Gastrocnemius medialis (tissue), 4 donors: ENCODE data around the gene SLC16A14. TPM values are rescaled to one million over a fixed set of nuclear protein-coding genes. Genes with fewer than 3 reads are reported as not detected.

Experiments used
- ATAC-seq, 2 donors: fragments of 150-250 bp; one replicate each; pipeline ENCODE4 v1.9.1; 2016
- DNase-seq, 2 donors: peaks; one replicate each; pipeline ENCODE4 v3.0.0-alpha.2; 2019
- H3K27ac ChIP-seq, 4 donors: fragments of 200-600 bp; sonication (generic); 1 replicate in 1 of 4; 2 replicates in 3 of 4; pipeline ENCODE4 v1.5.1; 2016 to 2018; ENCODE audit warnings: mild to moderate bottlenecking in 2 of 4, moderate library complexity in 1 of 4
- H3K27me3 ChIP-seq, 3 donors: fragments of 200-600 bp; sonication (generic) in 2 of 3; 1 replicate in 1 of 3; 2 replicates in 2 of 3; pipeline versions ENCODE4 v1.5.1 to v1.6.0; 2016 to 2019; ENCODE audit warnings: mild to moderate bottlenecking in 1 of 3, moderate library complexity in 1 of 3
- H3K36me3 ChIP-seq, 2 donors: fragments of 200-600 bp; sonication (generic) in 1 of 2; one replicate each; pipeline ENCODE4 v1.5.1; 2017 to 2018
- H3K4me1 ChIP-seq, 2 donors: fragments of 200-600 bp; sonication (generic) in 1 of 2; one replicate each; pipeline ENCODE4 v1.5.1; 2016 to 2017; ENCODE audit warnings: mild to moderate bottlenecking in 2 of 2
- H3K4me3 ChIP-seq, 4 donors: fragments of 200-600 bp; sonication (generic) in 3 of 4; 1 replicate in 1 of 4; 2 replicates in 3 of 4; pipeline ENCODE4 v1.5.1; 2016 to 2019; ENCODE audit warnings: mild to moderate bottlenecking in 2 of 4
- H3K9me3 ChIP-seq, 3 donors: fragments of 200-600 bp; sonication (generic) in 2 of 3; 1 replicate in 1 of 3; 2 replicates in 2 of 3; pipeline ENCODE4 v1.5.1; 2016 to 2019
- CTCF ChIP-seq, 5 experiments: fragments of 450-650 bp in 3 of 5; fragments of 200-600 bp in 2 of 5; sonication (generic) in 2 of 5; IDR thresholded peaks in 4 of 5; conservative IDR thresholded peaks in 1 of 5; 1 replicate in 4 of 5; 2 replicates in 1 of 5; pipeline ENCODE4 v1.5.1; 2016 to 2019; ENCODE audit warnings: antibody characterized with exemption in 5 of 5, mild to moderate bottlenecking in 3 of 5, moderate library complexity in 3 of 5
- POLR2A ChIP-seq, 2 donors: fragments of 450-650 bp; IDR thresholded peaks; one replicate each; pipeline ENCODE4 v1.6.1; 2017; ENCODE audit warnings: antibody characterized with exemption in 2 of 2, mild to moderate bottlenecking in 2 of 2, moderate library complexity in 2 of 2
- in situ Hi-C, 4 donors: fragments of 200-750 bp; cut with MboI; loops; one replicate each; pipeline versions ENCODE4 v1.15.0 to v1.8.0; 2017; ENCODE audit warnings: low sequenced_read_pairs in 4 of 4
- intact Hi-C: fragments of 100-400 bp; cut with DNase I; formaldehyde crosslinking; loops from one replicate; pipeline ENCODE4 v1.15.1; 2023; ENCODE audit warnings: low total_unique reads
- total RNA-seq, 4 donors: library from RNA; depleted of rRNA; stranded (reverse); fragments of >200 nt; gene quantifications; one replicate each; pipeline versions ENCODE4 v1.1.0 to v1.2.3, GENCODE V29; 2016

The SLC16A14 gene
- total RNA-seq, 4 donors from 2014 or later, result 0.44 to 0.66 (median 0.58) TPM

- no peak overlapping the region for H3K4me3 ChIP-seq
- no peak for TF ChIP-seq POLR2A (IDR thresholded peaks at IDR 0.05)
- no peak for TF ChIP-seq CTCF (IDR thresholded peaks at IDR 0.05 in 4 of 5, conservative IDR thresholded peaks at IDR 0.05 in 1 of 5)
- in situ Hi-C loops, result no loop called here
Observed at GRCh38 chr2:230090967-230091366, 22.2 kb upstream of the SLC16A14 start.

GRCh38 chr2:230085201-230085600 is 16.5 kb upstream of the SLC16A14 start:
- ATAC-seq, result no peak

More at GRCh38 chr2:230090967-230091366, 22.2 kb upstream of the SLC16A14 start:
- H3K27me3 ChIP-seq, result no peaks in the 10 kb centered on the region
- ATAC-seq (no peak), DNase-seq (no peak)
- intact Hi-C loops, result no loop called here
- no peak overlapping the region for H3K27ac ChIP-seq
- no peaks in the 10 kb centered on the region for H3K36me3 ChIP-seq
- H3K4me1 ChIP-seq, result no peaks in the 10 kb centered on the region
- no peaks in the 10 kb centered on the region for H3K9me3 ChIP-seq

DNA sequence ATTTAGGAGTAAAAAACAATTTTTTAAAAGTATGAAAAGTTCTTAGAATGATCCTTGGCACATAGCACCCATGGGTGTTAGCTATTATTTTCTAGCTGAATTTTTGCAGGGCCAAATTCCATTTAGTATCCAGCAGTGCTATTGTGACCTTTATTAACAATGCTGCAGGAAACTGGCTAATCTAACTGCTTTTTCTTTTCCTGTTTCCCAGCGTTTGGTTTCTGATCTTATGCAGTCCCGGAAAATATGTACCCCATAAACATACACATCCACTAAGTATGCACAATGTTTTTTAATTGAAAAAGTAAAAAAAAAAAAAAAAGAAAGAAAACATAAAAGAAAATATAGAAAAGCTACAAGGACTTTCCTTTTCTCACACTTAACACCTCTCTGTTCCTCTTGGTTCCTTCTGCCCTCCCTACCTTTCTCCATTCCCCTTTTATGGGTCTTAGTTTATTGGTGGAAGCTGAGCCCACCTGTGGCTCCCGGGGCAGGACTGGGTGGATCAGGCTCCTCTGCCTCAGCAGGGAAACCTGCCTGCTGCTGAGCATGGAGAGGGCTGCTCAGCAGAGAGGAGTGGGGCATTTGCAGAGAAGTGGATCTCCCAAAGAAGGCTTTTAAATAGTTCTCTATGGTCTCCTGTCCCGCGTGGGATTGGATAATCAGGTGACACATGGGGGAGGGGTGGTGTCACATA is 9.3 kb upstream of the SLC16A14 start:
- Histone ChIP-seq H3K27me3 (no peaks in the 10 kb centered on the region), H3K27ac (no peak overlapping the region), H3K36me3 (no peaks in the 10 kb centered on the region), H3K4me3 (no peak overlapping the region), H3K4me1 (no peaks in the 10 kb centered on the region), H3K9me3 (no peaks in the 10 kb centered on the region)
- in situ Hi-C loops (no loop called here), intact Hi-C loops (no loop called here)
- TF ChIP-seq CTCF (IDR thresholded peaks at IDR 0.05 in 4 of 5, conservative IDR thresholded peaks at IDR 0.05 in 1 of 5) (no peak), POLR2A (IDR thresholded peaks at IDR 0.05) (no peak)
- ATAC-seq (no peak), DNase-seq (no peak)

More at GRCh38 chr2:230085201-230085600, 16.5 kb upstream of the SLC16A14 start:
- no peaks in the 10 kb centered on the region for H3K27me3 ChIP-seq
- no peak for TF ChIP-seq CTCF (IDR thresholded peaks at IDR 0.05 in 4 of 5, conservative IDR thresholded peaks at IDR 0.05 in 1 of 5)
- no peak for TF ChIP-seq POLR2A (IDR thresholded peaks at IDR 0.05)
- H3K36me3 ChIP-seq, result no peaks in the 10 kb centered on the region
- H3K4me1 ChIP-seq, result no peaks in the 10 kb centered on the region
- no peaks in the 10 kb centered on the region for H3K9me3 ChIP-seq
- no peak overlapping the region for H3K4me3 ChIP-seq
- H3K27ac ChIP-seq, result no peak overlapping the region
- intact Hi-C loops, result no loop called here
- DNase-seq, result no peak
- in situ Hi-C loops, result no loop called here

DNA sequence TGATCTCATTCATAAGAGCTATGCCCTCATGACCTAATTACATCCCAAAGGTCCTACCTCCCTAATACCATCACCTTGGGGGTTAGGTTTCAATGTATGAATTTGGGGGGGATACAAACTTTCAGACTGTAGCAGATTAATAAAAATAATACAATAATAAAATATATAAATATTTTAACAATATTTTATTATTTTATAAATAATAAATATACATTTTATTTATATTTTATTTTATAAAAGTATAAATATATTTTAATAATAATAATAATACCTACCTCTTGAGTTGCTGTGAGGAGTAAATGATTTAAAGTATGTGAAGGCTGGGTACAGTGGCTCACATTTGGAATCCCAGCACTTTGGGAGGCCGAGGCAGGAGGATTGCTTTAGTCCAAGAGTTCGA is 8.1 kb upstream of the SLC16A14 start:
- no peaks in the 10 kb centered on the region for H3K36me3 ChIP-seq
- no peaks in the 10 kb centered on the region for H3K9me3 ChIP-seq
- no peak for DNase-seq
- no peaks in the 10 kb centered on the region for H3K27me3 ChIP-seq
- TF ChIP-seq POLR2A (IDR thresholded peaks at IDR 0.05), result no peak
- H3K4me3 ChIP-seq, result no peak overlapping the region
- ATAC-seq, result no peak
- intact Hi-C loops, result no loop called here
- H3K27ac ChIP-seq, result no peak overlapping the region
- in situ Hi-C loops, result no loop called here
- H3K4me1 ChIP-seq, result no peaks in the 10 kb centered on the region

GRCh38 chr2:230075988-230076631 is 7.4 kb upstream of the SLC16A14 start:
- no peak overlapping the region for H3K27ac ChIP-seq
- no peak for DNase-seq
- in situ Hi-C loops (no loop called here), intact Hi-C loops (no loop called here)
- H3K4me1 ChIP-seq, result no peaks in the 10 kb centered on the region
- no peak for ATAC-seq
- H3K36me3 ChIP-seq, result no peaks in the 10 kb centered on the region
- no peak overlapping the region for H3K4me3 ChIP-seq
- H3K27me3 ChIP-seq, result no peaks in the 10 kb centered on the region
- no peak for TF ChIP-seq CTCF (IDR thresholded peaks at IDR 0.05 in 4 of 5, conservative IDR thresholded peaks at IDR 0.05 in 1 of 5)
- no peak for TF ChIP-seq POLR2A (IDR thresholded peaks at IDR 0.05)
- no peaks in the 10 kb centered on the region for H3K9me3 ChIP-seq
